ENCODE data around the gene KCNB1.

The KCNB1 gene

DNA sequence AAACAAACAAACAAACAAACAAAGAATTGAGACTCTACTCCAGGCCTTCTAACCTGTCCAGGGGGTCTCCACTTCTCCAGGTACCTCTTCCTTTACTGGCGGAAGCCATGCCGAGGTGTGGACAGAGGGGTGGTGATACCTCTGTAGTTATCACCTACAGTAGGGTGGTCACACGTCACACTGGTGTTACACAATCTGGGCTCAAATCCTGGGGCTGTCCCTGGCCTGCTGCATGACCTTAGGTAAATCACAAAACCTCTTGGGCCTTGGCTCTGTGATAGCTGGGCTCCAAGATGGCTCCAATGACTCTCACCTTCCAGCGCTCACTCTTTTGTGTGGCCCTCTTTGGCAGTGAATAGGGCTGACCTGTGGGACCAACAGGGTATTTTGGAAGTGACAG is 127.8 kb downstream of the KCNB1 start:
- Mint-ChIP-seq H3K27me3 (ENCODE audit: low read depth) (peaks cover 14% of the 10 kb centered on the region), H3K4me1 (no peaks in the 10 kb centered on the region), H3K36me3 (ENCODE audit: low read depth) (no peaks in the 10 kb centered on the region), H3K27ac (no peak overlapping the region), H3K9me3 (no peaks in the 10 kb centered on the region), H3K4me3 (no peak overlapping the region)
- TF ChIP-seq, protein P1, sequence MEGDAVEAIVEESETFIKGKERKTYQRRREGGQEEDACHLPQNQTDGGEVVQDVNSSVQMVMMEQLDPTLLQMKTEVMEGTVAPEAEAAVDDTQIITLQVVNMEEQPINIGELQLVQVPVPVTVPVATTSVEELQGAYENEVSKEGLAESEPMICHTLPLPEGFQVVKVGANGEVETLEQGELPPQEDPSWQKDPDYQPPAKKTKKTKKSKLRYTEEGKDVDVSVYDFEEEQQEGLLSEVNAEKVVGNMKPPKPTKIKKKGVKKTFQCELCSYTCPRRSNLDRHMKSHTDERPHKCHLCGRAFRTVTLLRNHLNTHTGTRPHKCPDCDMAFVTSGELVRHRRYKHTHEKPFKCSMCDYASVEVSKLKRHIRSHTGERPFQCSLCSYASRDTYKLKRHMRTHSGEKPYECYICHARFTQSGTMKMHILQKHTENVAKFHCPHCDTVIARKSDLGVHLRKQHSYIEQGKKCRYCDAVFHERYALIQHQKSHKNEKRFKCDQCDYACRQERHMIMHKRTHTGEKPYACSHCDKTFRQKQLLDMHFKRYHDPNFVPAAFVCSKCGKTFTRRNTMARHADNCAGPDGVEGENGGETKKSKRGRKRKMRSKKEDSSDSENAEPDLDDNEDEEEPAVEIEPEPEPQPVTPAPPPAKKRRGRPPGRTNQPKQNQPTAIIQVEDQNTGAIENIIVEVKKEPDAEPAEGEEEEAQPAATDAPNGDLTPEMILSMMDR (IDR thresholded peaks at IDR 0.05; ENCODE audit: unreplicated experiment in 3 of 3) = no peak

DNA sequence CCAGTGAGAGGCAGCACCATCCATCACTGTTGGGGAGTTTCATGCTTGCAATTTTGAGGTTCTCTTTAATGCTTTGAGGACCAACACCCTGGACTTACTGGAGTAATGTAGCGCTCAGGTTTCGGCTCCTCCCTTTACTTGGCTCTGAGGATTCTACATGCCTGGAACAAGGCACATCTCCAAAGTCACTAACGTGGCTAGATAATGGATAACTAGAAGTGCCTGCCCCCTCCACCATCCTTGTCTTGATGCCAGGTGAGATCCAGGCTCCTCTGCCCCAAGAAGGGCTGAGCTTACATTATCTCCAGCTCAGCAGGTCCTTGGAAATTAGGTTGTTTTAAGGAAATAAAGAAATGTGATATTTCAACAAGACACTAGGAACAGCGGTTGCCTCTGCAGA is 129.1 kb downstream of the KCNB1 start:
- TF ChIP-seq, protein P1 (IDR thresholded peaks at IDR 0.05; ENCODE audit: unreplicated experiment in 3 of 3) = no peak
- Mint-ChIP-seq H3K4me3 (no peak overlapping the region), H3K4me1 (no peaks in the 10 kb centered on the region), H3K27me3 (ENCODE audit: low read depth) (peaks cover 19% of the 10 kb centered on the region), H3K36me3 (ENCODE audit: low read depth) (no peaks in the 10 kb centered on the region), H3K9me3 (no peaks in the 10 kb centered on the region), H3K27ac (no peak overlapping the region)

DNA sequence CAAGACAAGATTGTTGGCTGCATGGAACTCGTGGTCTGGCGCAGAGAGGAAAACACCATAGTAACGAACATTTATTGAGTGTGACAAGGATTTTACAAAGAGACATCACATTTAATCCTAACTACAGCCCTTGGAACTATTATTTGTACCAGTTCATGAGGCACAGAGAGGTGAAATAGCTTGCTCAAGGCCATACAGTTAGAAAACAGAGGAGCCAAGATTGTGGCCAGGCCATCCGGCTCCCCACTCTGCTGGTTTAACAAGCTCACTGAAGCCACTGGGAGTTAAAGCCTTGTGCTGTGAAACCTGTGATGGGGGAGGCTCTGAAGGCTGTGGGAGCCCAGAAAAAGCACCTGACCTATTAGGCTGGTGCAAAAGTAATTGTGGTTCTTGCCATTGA is 129.7 kb downstream of the KCNB1 start:
- Mint-ChIP-seq H3K4me1 (peaks cover under 1% of the 10 kb centered on the region), H3K4me3 (no peak overlapping the region), H3K27me3 (ENCODE audit: low read depth) (peaks cover 22% of the 10 kb centered on the region), H3K27ac (no peak overlapping the region), H3K9me3 (no peaks in the 10 kb centered on the region), H3K36me3 (ENCODE audit: low read depth) (no peaks in the 10 kb centered on the region)
- TF ChIP-seq, protein P1 (IDR thresholded peaks at IDR 0.05; ENCODE audit: unreplicated experiment in 3 of 3) = no peak

DNA sequence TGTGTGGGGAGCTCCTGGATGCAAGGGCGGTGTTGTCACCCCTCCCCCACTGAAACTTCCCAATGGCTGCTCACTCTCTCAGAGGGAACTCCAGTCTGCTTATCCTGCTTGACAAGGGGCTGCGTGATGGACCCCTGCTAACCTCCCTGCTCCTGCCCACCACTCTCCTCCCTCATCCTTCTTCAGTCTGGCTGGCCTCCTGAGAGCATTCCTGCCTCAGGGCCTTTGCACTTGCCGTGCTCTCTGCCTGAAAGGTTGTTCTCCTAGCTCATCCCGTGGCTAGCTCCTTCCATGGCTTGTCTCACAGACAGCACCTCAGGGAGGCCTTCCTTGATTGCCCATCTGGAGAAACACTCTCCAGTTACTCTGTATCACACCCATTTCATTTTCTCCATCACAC is 130.7 kb downstream of the KCNB1 start:
- TF ChIP-seq, protein P1 (IDR thresholded peaks at IDR 0.05; ENCODE audit: unreplicated experiment in 3 of 3) = no peak
- H3K9me3 Mint-ChIP-seq = no peaks in the 10 kb centered on the region
- peaks cover 21% of the 10 kb centered on the region for H3K27me3 Mint-ChIP-seq (ENCODE audit: low read depth)
- peaks cover 8% of the 10 kb centered on the region for H3K4me1 Mint-ChIP-seq
- no peaks in the 10 kb centered on the region for H3K36me3 Mint-ChIP-seq (ENCODE audit: low read depth)
- no peak overlapping the region for H3K4me3 Mint-ChIP-seq
- no peak overlapping the region for H3K27ac Mint-ChIP-seq

DNA sequence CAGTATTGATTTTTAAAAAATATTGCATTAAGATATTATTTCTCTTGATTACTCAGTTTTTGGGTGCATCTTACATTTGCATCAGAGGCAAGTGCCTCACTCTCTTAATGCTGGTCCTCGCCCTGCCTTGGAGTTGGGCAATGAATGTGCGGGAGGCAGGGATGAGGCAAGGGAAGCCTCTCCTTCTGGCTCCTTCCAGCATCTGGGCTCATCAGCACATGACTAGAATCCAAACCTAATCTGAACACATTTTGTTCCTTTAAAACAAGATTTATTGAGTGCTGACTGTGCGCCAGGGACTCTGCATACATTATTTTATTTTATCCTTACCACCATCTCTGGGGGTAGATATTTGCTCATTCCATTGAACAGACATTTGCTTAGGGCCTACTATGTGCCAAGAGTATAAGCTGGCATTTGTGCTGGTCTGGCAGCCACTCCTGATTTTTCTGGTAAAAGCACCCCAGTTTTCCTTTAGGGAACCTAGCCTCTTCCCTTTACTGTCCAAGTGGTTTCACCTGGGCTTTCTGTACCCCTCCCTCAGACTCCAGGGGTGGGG is 132.7 kb downstream of the KCNB1 start:
- H3K4me3 Mint-ChIP-seq = no peak overlapping the region
- H3K27me3 Mint-ChIP-seq (ENCODE audit: low read depth) = peaks cover 17% of the 10 kb centered on the region
- no peaks in the 10 kb centered on the region for H3K9me3 Mint-ChIP-seq
- no peaks in the 10 kb centered on the region for H3K36me3 Mint-ChIP-seq (ENCODE audit: low read depth)
- TF ChIP-seq, protein P1 (IDR thresholded peaks at IDR 0.05; ENCODE audit: unreplicated experiment in 3 of 3) = no peak
- peaks cover 25% of the 10 kb centered on the region for H3K4me1 Mint-ChIP-seq
- no peak overlapping the region for H3K27ac Mint-ChIP-seq

DNA sequence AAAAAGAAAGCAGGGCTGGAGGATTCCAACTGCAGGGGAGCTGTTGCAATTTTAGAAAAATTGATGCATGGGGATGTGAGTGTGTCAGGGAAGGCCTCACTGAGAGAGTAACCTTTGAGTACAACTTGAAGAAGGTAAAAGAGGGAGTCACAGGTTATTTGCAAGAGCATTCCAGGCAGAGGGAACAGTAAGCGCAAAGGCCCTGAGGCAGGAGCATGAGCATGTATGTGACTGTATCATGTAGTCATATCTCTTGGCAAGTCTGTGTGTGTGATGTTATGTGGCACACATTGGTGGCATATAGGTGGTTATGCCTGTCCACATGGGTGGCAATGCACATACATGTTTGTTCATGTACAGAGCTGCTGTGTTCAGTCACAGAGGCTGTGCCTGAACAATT is 133.4 kb downstream of the KCNB1 start:
- H3K27me3 Mint-ChIP-seq (ENCODE audit: low read depth) = peaks cover 21% of the 10 kb centered on the region
- no peaks in the 10 kb centered on the region for H3K36me3 Mint-ChIP-seq (ENCODE audit: low read depth)
- H3K9me3 Mint-ChIP-seq = no peaks in the 10 kb centered on the region
- no peak overlapping the region for H3K4me3 Mint-ChIP-seq
- H3K4me1 Mint-ChIP-seq = peaks cover 26% of the 10 kb centered on the region
- TF ChIP-seq, protein P1 (IDR thresholded peaks at IDR 0.05; ENCODE audit: unreplicated experiment in 3 of 3) = no peak
- H3K27ac Mint-ChIP-seq = no peak overlapping the region

Measured in nephron (organoid).